Dendritic cell treated with granulocyte-macrophage colony-stimulating factor and Interleukin-4, amounts not matched to agents 40 ng/mL and 50 ng/mL, for 4 days (primary cell): Measurements from ENCODE around the gene PDXDC1.
A peak's percentile ranks its signal among the peaks of the same experiment; 100 is the strongest.
"Not testable (repeated sequence)": the region's sequence is repeated elsewhere in the genome, so short reads cannot be mapped to it uniquely, and the experiment has no call there.

Experiments used
- H3K27ac Mint-ChIP-seq: one replicate; pipeline ENCODE4 v1.8.0; 2022; ENCODE audit warnings: mild to moderate bottlenecking, mixed read lengths
- H3K27me3 Mint-ChIP-seq: one replicate; pipeline ENCODE4 v1.8.0; 2022; ENCODE audit warnings: mild to moderate bottlenecking, mixed read lengths
- H3K36me3 Mint-ChIP-seq: one replicate; pipeline ENCODE4 v1.8.0; 2022; ENCODE audit warnings: low read depth, mixed read lengths
- H3K4me1 Mint-ChIP-seq: one replicate; pipeline ENCODE4 v1.8.0; 2022; ENCODE audit warnings: low read depth, mixed read lengths
- H3K4me3 Mint-ChIP-seq: one replicate; pipeline ENCODE4 v1.8.0; 2022; ENCODE audit warnings: mild to moderate bottlenecking, moderate library complexity, mixed read lengths
- H3K9me3 Mint-ChIP-seq: one replicate; pipeline ENCODE4 v1.8.0; 2022; ENCODE audit warnings: mixed read lengths
- intact Hi-C: fragments of 100-400 bp; cut with micrococcal nuclease; formaldehyde crosslinking; loops from one replicate; pipeline ENCODE4 v1.15.0; 2022

PDXDC1 gene

GRCh38 chr16:14958970-14959369 is 15.9 kb upstream of the PDXDC1 start:
- no peaks in the 10 kb centered on the region for H3K4me1 Mint-ChIP-seq
- no peak overlapping the region for H3K4me3 Mint-ChIP-seq
- no peaks in the 10 kb centered on the region for H3K9me3 Mint-ChIP-seq

GRCh38 chr16:14961405-14962186 is 13.2 kb upstream of the PDXDC1 start:
- Mint-ChIP-seq H3K4me3 (no peak overlapping the region), H3K36me3 (no peaks in the 10 kb centered on the region)

More at GRCh38 chr16:14958970-14959369, 15.9 kb upstream of the PDXDC1 start:
- Mint-ChIP-seq H3K27me3 (peaks cover 13% of the 10 kb centered on the region), H3K27ac (no peak overlapping the region), H3K36me3 (no peaks in the 10 kb centered on the region)
- intact Hi-C loops, result no loop called here

GRCh38 chr16:14963281-14964173 is 11.3 kb upstream of the PDXDC1 start:
- Mint-ChIP-seq H3K9me3 (no peaks in the 10 kb centered on the region), H3K27ac (no peak overlapping the region), H3K27me3 (peaks cover 19% of the 10 kb centered on the region), H3K4me1 (no peaks in the 10 kb centered on the region), H3K4me3 (no peak overlapping the region), H3K36me3 (no peaks in the 10 kb centered on the region)
- intact Hi-C loops, result no loop called here

More at GRCh38 chr16:14961405-14962186, 13.2 kb upstream of the PDXDC1 start:
- Mint-ChIP-seq H3K27ac (no peak overlapping the region), H3K9me3 (no peaks in the 10 kb centered on the region), H3K27me3 (peaks cover 17% of the 10 kb centered on the region), H3K4me1 (no peaks in the 10 kb centered on the region)
- intact Hi-C loops, result no loop called here

GRCh38 chr16:14965328-14965727 is 9.5 kb upstream of the PDXDC1 start:
- no peak overlapping the region for H3K4me3 Mint-ChIP-seq
- no peaks in the 10 kb centered on the region for H3K9me3 Mint-ChIP-seq
- no peak overlapping the region for H3K27ac Mint-ChIP-seq
- intact Hi-C loops, result no loop called here
- no peaks in the 10 kb centered on the region for H3K36me3 Mint-ChIP-seq
- peaks cover 19% of the 10 kb centered on the region for H3K27me3 Mint-ChIP-seq
- no peaks in the 10 kb centered on the region for H3K4me1 Mint-ChIP-seq

GRCh38 chr16:14969795-14970194 is 5.0 kb upstream of the PDXDC1 start:
- H3K4me1 Mint-ChIP-seq, H3K9me3 Mint-ChIP-seq, H3K4me3 Mint-ChIP-seq, H3K27ac Mint-ChIP-seq, intact Hi-C loops, H3K27me3 Mint-ChIP-seq, H3K36me3 Mint-ChIP-seq: not testable (repeated sequence)

GRCh38 chr16:14971621-14972228 is 3.1 kb upstream of the PDXDC1 start:
- H3K4me3 Mint-ChIP-seq, H3K27me3 Mint-ChIP-seq, H3K27ac Mint-ChIP-seq, intact Hi-C loops, H3K9me3 Mint-ChIP-seq, H3K36me3 Mint-ChIP-seq: not testable (repeated sequence)
- peaks cover 12% of the 10 kb centered on the region for H3K4me1 Mint-ChIP-seq

GRCh38 chr16:14973785-14974322 is 972 bp upstream of the PDXDC1 start:
- H3K27me3 Mint-ChIP-seq, intact Hi-C loops, H3K4me3 Mint-ChIP-seq, H3K36me3 Mint-ChIP-seq, H3K27ac Mint-ChIP-seq, H3K9me3 Mint-ChIP-seq: not testable (repeated sequence)
- peaks cover 20% of the 10 kb centered on the region for H3K4me1 Mint-ChIP-seq

GRCh38 chr16:14974331-14974655 is 533 bp upstream of the PDXDC1 start:
- H3K36me3 Mint-ChIP-seq, H3K27me3 Mint-ChIP-seq, intact Hi-C loops, H3K9me3 Mint-ChIP-seq: not testable (repeated sequence)
- H3K4me3 Mint-ChIP-seq, result peak overlapping the region; percentile 83
- peaks cover 23% of the 10 kb centered on the region for H3K4me1 Mint-ChIP-seq
- H3K27ac Mint-ChIP-seq, result peak overlapping the region; percentile 84

- H3K36me3 Mint-ChIP-seq, H3K9me3 Mint-ChIP-seq, H3K27me3 Mint-ChIP-seq, intact Hi-C loops: not testable (repeated sequence)
- peak overlapping the region; percentile 83 for H3K4me3 Mint-ChIP-seq
- H3K4me1 Mint-ChIP-seq, result peaks cover 28% of the 10 kb centered on the region
- peak overlapping the region; percentile 84 for H3K27ac Mint-ChIP-seq
Measured at GRCh38 chr16:14975418-14976194, 780 bp downstream of the PDXDC1 start.

GRCh38 chr16:14976971-14977736 is 2.3 kb downstream of the PDXDC1 start:
- H3K9me3 Mint-ChIP-seq, intact Hi-C loops, H3K27ac Mint-ChIP-seq, H3K36me3 Mint-ChIP-seq, H3K27me3 Mint-ChIP-seq, H3K4me3 Mint-ChIP-seq: not testable (repeated sequence)
- peaks cover 28% of the 10 kb centered on the region for H3K4me1 Mint-ChIP-seq

GRCh38 chr16:14978281-14978680 is 3.5 kb downstream of the PDXDC1 start:
- H3K9me3 Mint-ChIP-seq, intact Hi-C loops, H3K4me3 Mint-ChIP-seq, H3K36me3 Mint-ChIP-seq, H3K27me3 Mint-ChIP-seq, H3K27ac Mint-ChIP-seq: not testable (repeated sequence)
- H3K4me1 Mint-ChIP-seq, result peaks cover 28% of the 10 kb centered on the region

GRCh38 chr16:14978908-14979307 is 4.1 kb downstream of the PDXDC1 start:
- H3K4me3 Mint-ChIP-seq, H3K36me3 Mint-ChIP-seq, H3K9me3 Mint-ChIP-seq, H3K27me3 Mint-ChIP-seq, intact Hi-C loops, H3K27ac Mint-ChIP-seq: not testable (repeated sequence)
- peaks cover 28% of the 10 kb centered on the region for H3K4me1 Mint-ChIP-seq

GRCh38 chr16:14981234-14981633 is 6.4 kb downstream of the PDXDC1 start:
- H3K9me3 Mint-ChIP-seq, H3K27ac Mint-ChIP-seq, H3K4me3 Mint-ChIP-seq, intact Hi-C loops, H3K27me3 Mint-ChIP-seq: not testable (repeated sequence)
- H3K36me3 Mint-ChIP-seq, result peaks cover 31% of the 10 kb centered on the region
- H3K4me1 Mint-ChIP-seq, result peaks cover 21% of the 10 kb centered on the region
